Measurements from ENCODE around the gene ATG4D.
A peak's percentile ranks its signal among the peaks of the same experiment; 100 is the strongest.

ATG4D gene

GRCh38 chr19:10544242-10544752 is 593 bp downstream of the ATG4D start:
- ATAC-seq = peak; percentile 30
- TF ChIP-seq, protein P1, sequence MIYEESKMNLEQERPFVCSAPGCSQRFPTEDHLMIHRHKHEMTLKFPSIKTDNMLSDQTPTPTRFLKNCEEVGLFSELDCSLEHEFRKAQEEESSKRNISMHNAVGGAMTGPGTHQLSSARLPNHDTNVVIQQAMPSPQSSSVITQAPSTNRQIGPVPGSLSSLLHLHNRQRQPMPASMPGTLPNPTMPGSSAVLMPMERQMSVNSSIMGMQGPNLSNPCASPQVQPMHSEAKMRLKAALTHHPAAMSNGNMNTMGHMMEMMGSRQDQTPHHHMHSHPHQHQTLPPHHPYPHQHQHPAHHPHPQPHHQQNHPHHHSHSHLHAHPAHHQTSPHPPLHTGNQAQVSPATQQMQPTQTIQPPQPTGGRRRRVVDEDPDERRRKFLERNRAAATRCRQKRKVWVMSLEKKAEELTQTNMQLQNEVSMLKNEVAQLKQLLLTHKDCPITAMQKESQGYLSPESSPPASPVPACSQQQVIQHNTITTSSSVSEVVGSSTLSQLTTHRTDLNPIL (CRISPR knock-in tag; IDR thresholded peaks at IDR 0.05; ENCODE audit: low read depth) = no peak
- TF ChIP-seq OSR1 (CRISPR knock-in tag; IDR thresholded peaks at IDR 0.05) (no peak), ZNF565 (CRISPR knock-in tag; conservative IDR thresholded peaks at IDR 0.05; ENCODE audit: low read depth) (no peak), GLIS3 (CRISPR knock-in tag; IDR thresholded peaks at IDR 0.05) (no peak), PPARA (CRISPR knock-in tag; IDR thresholded peaks at IDR 0.05; ENCODE audit: borderline replicate concordance) (no peak), RARB (CRISPR knock-in tag; IDR thresholded peaks at IDR 0.05) (no peak)
- TF ChIP-seq, protein P2, sequence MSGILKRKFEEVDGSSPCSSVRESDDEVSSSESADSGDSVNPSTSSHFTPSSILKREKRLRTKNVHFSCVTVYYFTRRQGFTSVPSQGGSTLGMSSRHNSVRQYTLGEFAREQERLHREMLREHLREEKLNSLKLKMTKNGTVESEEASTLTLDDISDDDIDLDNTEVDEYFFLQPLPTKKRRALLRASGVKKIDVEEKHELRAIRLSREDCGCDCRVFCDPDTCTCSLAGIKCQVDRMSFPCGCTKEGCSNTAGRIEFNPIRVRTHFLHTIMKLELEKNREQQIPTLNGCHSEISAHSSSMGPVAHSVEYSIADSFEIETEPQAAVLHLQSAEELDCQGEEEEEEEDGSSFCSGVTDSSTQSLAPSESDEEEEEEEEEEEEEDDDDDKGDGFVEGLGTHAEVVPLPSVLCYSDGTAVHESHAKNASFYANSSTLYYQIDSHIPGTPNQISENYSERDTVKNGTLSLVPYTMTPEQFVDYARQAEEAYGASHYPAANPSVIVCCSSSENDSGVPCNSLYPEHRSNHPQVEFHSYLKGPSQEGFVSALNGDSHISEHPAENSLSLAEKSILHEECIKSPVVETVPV (CRISPR knock-in tag; IDR thresholded peaks at IDR 0.05) = no peak
- TF ChIP-seq, protein P3, sequence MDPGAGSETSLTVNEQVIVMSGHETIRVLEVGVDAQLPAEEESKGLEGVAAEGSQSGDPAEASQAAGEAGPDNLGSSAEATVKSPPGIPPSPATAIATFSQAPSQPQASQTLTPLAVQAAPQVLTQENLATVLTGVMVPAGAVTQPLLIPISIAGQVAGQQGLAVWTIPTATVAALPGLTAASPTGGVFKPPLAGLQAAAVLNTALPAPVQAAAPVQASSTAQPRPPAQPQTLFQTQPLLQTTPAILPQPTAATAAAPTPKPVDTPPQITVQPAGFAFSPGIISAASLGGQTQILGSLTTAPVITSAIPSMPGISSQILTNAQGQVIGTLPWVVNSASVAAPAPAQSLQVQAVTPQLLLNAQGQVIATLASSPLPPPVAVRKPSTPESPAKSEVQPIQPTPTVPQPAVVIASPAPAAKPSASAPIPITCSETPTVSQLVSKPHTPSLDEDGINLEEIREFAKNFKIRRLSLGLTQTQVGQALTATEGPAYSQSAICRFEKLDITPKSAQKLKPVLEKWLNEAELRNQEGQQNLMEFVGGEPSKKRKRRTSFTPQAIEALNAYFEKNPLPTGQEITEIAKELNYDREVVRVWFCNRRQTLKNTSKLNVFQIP (CRISPR knock-in tag; IDR thresholded peaks at IDR 0.05; ENCODE audit: borderline replicate concordance, low read depth) = no peak

DNA sequence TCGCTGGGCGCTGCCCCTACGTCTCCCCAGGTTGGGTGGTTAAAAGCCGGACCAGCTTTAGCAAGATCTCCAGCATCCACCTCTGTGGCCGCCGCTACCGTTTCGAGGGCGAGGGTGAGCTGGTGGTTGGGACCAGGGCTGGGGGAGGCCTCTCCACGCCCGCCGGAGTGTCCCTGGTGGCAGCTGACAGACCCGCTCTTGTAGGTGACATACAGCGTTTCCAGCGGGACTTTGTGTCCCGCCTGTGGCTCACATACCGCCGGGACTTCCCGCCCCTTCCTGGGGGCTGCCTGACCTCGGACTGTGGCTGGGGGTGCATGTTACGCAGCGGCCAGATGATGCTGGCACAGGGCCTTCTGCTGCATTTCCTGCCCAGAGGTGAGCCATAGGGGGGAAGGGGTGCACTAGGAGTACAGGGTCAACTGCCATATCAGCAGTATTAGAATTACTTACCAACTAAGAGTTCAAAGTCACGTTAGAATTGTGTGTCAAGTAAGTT is 1.1 kb downstream of the ATG4D start:
- no peak for TF ChIP-seq ZFP3 (CRISPR knock-in tag; IDR thresholded peaks at IDR 0.05)
- TF ChIP-seq GLIS3 (CRISPR knock-in tag; IDR thresholded peaks at IDR 0.05) = no peak
- no peak for TF ChIP-seq ZNF70 (CRISPR knock-in tag; IDR thresholded peaks at IDR 0.05)
- no peak for TF ChIP-seq TCF4 (CRISPR knock-in tag; IDR thresholded peaks at IDR 0.05; ENCODE audit: borderline replicate concordance)
- TF ChIP-seq ZNF565 (CRISPR knock-in tag; conservative IDR thresholded peaks at IDR 0.05; ENCODE audit: low read depth) = no peak
- TF ChIP-seq, protein P3 (CRISPR knock-in tag; IDR thresholded peaks at IDR 0.05; ENCODE audit: borderline replicate concordance, low read depth) = no peak
- ATAC-seq = no peak

DNA sequence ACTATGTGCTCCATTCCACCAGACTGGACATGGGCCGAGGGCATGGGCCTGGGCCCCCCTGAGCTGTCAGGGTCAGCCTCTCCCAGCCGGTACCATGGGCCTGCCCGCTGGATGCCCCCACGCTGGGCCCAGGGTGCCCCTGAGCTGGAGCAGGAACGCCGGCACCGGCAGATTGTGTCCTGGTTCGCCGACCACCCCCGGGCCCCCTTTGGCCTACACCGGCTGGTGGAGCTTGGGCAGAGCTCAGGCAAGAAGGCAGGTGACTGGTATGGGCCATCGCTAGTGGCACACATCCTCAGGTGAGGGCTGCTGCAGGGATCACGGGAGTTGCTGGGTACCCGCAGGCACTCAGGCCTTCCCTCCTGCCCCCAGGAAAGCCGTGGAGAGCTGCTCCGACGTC is 3.1 kb downstream of the ATG4D start:
- TF ChIP-seq ZNF565 (CRISPR knock-in tag; conservative IDR thresholded peaks at IDR 0.05; ENCODE audit: low read depth) (no peak), TCF4 (CRISPR knock-in tag; IDR thresholded peaks at IDR 0.05; ENCODE audit: borderline replicate concordance) (no peak), SNAI2 (CRISPR knock-in tag; IDR thresholded peaks at IDR 0.05) (no peak), TSHZ2 (CRISPR knock-in tag; IDR thresholded peaks at IDR 0.05) (no peak), GLIS3 (CRISPR knock-in tag; IDR thresholded peaks at IDR 0.05) (no peak), ZC3H10 (CRISPR knock-in tag; IDR thresholded peaks at IDR 0.05) (no peak), ZFP30 (CRISPR knock-in tag; IDR thresholded peaks at IDR 0.05) (no peak), TOX (CRISPR knock-in tag; IDR thresholded peaks at IDR 0.05; ENCODE audit: borderline replicate concordance) (no peak), ZNF70 (CRISPR knock-in tag; IDR thresholded peaks at IDR 0.05) (no peak)
- TF ChIP-seq, protein P2 (CRISPR knock-in tag; IDR thresholded peaks at IDR 0.05) = no peak
- TF ChIP-seq, protein P4, sequence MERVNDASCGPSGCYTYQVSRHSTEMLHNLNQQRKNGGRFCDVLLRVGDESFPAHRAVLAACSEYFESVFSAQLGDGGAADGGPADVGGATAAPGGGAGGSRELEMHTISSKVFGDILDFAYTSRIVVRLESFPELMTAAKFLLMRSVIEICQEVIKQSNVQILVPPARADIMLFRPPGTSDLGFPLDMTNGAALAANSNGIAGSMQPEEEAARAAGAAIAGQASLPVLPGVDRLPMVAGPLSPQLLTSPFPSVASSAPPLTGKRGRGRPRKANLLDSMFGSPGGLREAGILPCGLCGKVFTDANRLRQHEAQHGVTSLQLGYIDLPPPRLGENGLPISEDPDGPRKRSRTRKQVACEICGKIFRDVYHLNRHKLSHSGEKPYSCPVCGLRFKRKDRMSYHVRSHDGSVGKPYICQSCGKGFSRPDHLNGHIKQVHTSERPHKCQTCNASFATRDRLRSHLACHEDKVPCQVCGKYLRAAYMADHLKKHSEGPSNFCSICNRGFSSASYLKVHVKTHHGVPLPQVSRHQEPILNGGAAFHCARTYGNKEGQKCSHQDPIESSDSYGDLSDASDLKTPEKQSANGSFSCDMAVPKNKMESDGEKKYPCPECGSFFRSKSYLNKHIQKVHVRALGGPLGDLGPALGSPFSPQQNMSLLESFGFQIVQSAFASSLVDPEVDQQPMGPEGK (CRISPR knock-in tag; IDR thresholded peaks at IDR 0.05; ENCODE audit: borderline replicate concordance) = no peak
- TF ChIP-seq, protein P3 (CRISPR knock-in tag; IDR thresholded peaks at IDR 0.05; ENCODE audit: borderline replicate concordance, low read depth) = no peak
- no peak for ATAC-seq

Measured in SK-N-SH treated with all-trans-retinoic acid at 6 μM for 48 hours (cell line).